B cell (primary cell): ENCODE results near the gene GUCA1A.

Experiments
- CTCF ChIP-seq: fragments of 200-600 bp; IDR thresholded peaks from one replicate; pipeline ENCODE4 v1.8.0; 2022; ENCODE audit warnings: antibody characterized with exemption, mild to moderate bottlenecking
- EZH2 ChIP-seq: IDR thresholded peaks from 2 replicates; pipeline ENCODE4 v1.6.1; 2012; ENCODE audit warnings: borderline replicate concordance, low read depth, mild to moderate bottlenecking, moderate library complexity, low read length; ENCODE audit not compliant: insufficient read depth, poor library complexity, severe bottlenecking

- TF ChIP-seq CTCF (no peak), EZH2 (no peak)
Observed at GRCh38 chr6:42124223-42124836, 48.8 kb upstream of the GUCA1A start.
